Vagina (tissue), 2 donors: Measurements from ENCODE around the gene GPAT2.
"Not testable (repeated sequence)": the region's sequence is repeated elsewhere in the genome, so short reads cannot be mapped to it uniquely, and the experiment has no call there.

ENCODE experiments used
- POLR2A ChIP-seq, 2 donors: fragments of 450-650 bp; IDR thresholded peaks; one replicate each; pipeline ENCODE4 v1.6.1; 2017; ENCODE audit warnings: antibody characterized with exemption in 2 of 2, mild to moderate bottlenecking in 2 of 2, moderate library complexity in 2 of 2
- TF ChIP-seq, protein P1 (sequence below), 3 experiments: fragments of 450-650 bp in 2 of 3; fragments of 200-600 bp in 1 of 3; sonication (generic) in 1 of 3; IDR thresholded peaks; one replicate each; pipeline ENCODE4 v1.5.1; 2017 to 2019; ENCODE audit warnings: antibody characterized with exemption in 3 of 3, mild to moderate bottlenecking in 2 of 3, moderate library complexity in 2 of 3

DNA sequence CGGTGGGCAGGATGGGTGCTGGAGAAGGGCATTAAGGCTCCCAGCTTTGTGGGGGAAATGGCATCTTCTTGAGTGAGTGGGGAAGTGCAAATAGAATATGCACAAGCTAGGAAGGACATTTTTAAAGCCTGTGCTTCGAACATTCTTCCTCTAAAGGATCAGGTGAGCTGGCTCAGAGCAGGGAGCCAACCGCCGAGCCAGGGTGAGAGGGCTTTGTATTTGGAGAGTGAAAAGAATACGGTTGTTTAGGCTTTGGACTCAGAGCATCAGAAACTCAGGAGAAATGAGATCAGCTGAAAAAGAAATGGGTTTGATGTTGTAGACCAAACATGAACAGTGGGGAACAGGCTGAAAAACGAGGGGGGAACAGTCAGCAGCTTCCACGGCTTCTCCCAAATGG, 19.8 kb upstream of the GPAT2 start:
- TF ChIP-seq, protein P1, sequence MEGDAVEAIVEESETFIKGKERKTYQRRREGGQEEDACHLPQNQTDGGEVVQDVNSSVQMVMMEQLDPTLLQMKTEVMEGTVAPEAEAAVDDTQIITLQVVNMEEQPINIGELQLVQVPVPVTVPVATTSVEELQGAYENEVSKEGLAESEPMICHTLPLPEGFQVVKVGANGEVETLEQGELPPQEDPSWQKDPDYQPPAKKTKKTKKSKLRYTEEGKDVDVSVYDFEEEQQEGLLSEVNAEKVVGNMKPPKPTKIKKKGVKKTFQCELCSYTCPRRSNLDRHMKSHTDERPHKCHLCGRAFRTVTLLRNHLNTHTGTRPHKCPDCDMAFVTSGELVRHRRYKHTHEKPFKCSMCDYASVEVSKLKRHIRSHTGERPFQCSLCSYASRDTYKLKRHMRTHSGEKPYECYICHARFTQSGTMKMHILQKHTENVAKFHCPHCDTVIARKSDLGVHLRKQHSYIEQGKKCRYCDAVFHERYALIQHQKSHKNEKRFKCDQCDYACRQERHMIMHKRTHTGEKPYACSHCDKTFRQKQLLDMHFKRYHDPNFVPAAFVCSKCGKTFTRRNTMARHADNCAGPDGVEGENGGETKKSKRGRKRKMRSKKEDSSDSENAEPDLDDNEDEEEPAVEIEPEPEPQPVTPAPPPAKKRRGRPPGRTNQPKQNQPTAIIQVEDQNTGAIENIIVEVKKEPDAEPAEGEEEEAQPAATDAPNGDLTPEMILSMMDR (IDR thresholded peaks at IDR 0.05): not testable (repeated sequence)
- not testable (repeated sequence) for TF ChIP-seq POLR2A (IDR thresholded peaks at IDR 0.05)
